Peyer's patch (tissue), 4 donors: ENCODE results near the gene AP2A1.

Experiments used
- POLR2A ChIP-seq, 2 donors: fragments of 450-650 bp; IDR thresholded peaks; one replicate each; pipeline ENCODE4 v1.5.1; 2017; ENCODE audit warnings: antibody characterized with exemption in 2 of 2, mild to moderate bottlenecking in 2 of 2, moderate library complexity in 2 of 2
- TF ChIP-seq, protein P1 (sequence below), 6 experiments: fragments of 450-650 bp in 4 of 6; fragments of 200-600 bp in 2 of 6; sonication (generic) in 1 of 6; IDR thresholded peaks; one replicate each; pipeline ENCODE4 v1.5.1; 2017 to 2019; ENCODE audit warnings: antibody characterized with exemption in 6 of 6, mild to moderate bottlenecking in 3 of 6, moderate library complexity in 1 of 6

DNA sequence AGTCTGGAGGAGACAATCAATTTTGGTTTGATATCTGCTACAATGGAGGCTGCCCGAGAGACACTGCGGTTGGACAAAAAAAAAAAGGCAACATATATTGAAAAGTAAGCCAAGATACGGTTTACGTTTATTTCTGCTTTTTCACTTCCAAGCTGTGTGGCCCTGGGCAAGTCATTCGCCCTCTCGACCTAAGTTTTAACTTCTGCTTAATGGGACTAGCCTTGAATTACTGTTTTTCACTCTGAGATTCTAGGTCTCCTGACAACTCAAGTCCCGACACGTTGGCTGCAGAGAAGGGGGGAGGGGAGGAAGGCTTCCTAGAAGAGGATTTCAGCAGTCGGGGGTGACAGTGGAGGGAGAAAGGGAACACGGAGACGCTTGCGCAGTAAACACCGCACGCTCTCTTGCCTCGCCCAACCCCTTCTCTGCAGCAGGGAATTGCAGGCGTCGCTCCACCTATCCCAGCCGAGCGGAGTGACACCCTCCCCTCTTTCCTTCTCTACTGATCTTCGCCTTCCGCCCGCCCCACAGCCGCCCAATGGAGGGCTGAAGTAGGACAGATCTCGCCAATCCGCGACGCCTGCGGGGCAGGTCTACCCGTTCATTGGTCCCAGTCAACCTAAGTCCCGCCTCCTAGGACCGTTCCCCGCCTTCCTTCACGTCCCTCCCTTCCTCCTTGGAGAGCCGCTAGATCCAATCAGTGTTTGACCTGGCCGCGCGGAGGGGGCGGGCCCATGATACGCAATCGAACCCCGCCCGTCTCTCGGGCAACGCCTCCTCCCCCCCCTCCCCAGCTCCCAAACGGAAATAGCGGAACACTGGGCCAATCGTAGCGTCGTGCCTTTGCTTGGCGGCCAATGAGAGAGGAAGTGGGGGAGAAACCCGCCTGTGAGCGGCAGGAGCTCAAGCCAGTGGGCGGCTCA, 533 bp upstream of the AP2A1 start:
- TF ChIP-seq, protein P1, sequence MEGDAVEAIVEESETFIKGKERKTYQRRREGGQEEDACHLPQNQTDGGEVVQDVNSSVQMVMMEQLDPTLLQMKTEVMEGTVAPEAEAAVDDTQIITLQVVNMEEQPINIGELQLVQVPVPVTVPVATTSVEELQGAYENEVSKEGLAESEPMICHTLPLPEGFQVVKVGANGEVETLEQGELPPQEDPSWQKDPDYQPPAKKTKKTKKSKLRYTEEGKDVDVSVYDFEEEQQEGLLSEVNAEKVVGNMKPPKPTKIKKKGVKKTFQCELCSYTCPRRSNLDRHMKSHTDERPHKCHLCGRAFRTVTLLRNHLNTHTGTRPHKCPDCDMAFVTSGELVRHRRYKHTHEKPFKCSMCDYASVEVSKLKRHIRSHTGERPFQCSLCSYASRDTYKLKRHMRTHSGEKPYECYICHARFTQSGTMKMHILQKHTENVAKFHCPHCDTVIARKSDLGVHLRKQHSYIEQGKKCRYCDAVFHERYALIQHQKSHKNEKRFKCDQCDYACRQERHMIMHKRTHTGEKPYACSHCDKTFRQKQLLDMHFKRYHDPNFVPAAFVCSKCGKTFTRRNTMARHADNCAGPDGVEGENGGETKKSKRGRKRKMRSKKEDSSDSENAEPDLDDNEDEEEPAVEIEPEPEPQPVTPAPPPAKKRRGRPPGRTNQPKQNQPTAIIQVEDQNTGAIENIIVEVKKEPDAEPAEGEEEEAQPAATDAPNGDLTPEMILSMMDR (IDR thresholded peaks at IDR 0.05), result peak in 1 of 6 experiments; percentile 19
- TF ChIP-seq POLR2A (IDR thresholded peaks at IDR 0.05), result peak; percentile 28 to 82
